ENCODE measurements around the gene PAQR5.
A peak's percentile ranks its signal among the peaks of the same experiment; 100 is the strongest.
"Not testable (repeated sequence)": the region's sequence is repeated elsewhere in the genome, so short reads cannot be mapped to it uniquely, and the experiment has no call there.

Gene PAQR5

DNA sequence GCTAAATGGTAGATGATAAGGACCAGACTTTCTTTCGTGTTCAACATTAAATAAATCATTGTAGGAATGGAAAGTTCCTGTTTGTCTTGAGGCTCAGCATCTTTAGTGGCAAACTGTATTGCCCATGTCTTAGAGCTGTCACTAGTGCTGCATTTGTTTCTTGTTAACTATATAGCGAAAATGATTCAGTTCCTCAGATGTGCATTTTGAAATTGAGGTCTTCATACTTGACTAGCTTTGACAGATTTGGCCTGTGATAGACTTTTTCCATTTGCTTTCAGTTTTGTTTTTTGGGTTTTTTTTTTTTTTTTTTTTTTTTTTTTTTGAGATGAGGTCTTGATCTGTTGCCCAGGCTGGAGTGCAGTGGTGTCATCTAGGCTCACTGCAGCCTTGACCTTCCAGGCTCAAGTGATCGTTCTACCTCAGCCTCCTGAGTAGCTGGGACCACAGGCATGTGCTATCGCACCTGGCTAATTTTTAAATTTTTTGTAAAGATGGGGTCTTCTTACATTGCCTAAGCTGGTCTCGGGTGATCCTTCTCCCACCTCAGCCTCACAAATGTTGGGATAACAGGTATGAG is 144.4 kb downstream of the PAQR5 start:
- in situ Hi-C loops (cut with MboI; ENCODE audit: low pct_unique_long_range_greater_than_20kb, low sequenced_read_pairs) = no loop called here
- no peak for DNase-seq

DNA sequence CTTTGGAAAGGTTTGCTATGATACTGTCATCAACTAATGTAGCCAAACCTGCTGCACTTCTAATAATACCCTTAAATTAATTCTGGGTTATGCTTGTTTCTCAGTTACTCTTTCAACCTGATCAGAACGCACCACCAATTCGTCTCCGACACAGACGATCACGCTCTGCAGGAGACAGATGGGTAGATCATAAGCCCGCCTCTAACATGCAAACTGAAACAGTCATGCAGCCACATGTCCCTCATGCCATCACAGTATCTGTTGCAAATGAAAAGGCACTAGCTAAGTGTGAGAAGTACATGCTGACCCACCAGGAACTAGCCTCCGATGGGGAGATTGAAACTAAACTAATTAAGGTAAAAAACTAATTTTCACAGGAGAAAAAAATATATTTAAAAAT is 146.0 kb downstream of the PAQR5 start:
- in situ Hi-C loops (cut with MboI; ENCODE audit: low pct_unique_long_range_greater_than_20kb, low sequenced_read_pairs) = no loop called here
- DNase-seq = no peak

DNA sequence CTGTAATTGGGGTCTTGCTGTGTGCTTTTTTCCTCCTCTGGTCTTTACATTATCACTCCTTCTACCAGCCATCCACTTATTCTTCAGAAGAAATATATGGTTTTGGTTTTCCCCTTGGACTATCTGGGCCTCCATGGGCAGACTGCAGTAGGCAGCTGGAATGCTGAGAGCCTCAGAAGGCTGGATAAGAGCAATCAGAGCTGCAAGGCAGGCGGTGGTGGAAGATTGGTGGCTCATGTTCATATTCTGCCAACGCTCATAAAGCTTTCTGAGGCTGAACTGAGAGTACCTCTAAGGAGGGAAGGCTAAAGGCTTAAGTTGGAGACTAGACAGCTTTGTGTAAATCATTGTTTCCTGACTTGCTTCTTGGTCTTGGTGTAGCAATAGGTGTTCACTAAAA is 148.2 kb downstream of the PAQR5 start:
- no peak for DNase-seq
- in situ Hi-C loops (cut with MboI; ENCODE audit: low pct_unique_long_range_greater_than_20kb, low sequenced_read_pairs) = no loop called here

DNA sequence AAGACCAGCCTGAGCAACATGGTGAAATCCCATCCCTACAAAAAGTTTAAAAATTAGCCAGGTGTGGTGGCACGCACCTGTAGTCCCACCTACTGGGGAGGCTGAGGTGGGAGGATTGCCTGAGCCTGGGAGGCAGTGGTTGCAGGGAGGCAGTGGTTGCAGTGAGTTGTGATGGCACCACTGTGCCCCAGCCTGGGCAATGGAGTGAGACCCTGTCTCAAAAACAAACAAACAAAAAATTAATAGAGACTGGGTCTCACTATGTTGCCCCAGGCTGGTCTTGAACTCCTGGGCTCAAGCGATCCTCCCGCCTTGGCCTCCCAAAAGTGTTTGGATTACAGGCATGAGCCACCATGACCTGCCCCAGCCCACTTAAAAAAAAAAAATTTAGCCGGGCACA is 151.5 kb downstream of the PAQR5 start:
- DNase-seq; in situ Hi-C loops (cut with MboI; ENCODE audit: low pct_unique_long_range_greater_than_20kb, low sequenced_read_pairs): not testable (repeated sequence)

DNA sequence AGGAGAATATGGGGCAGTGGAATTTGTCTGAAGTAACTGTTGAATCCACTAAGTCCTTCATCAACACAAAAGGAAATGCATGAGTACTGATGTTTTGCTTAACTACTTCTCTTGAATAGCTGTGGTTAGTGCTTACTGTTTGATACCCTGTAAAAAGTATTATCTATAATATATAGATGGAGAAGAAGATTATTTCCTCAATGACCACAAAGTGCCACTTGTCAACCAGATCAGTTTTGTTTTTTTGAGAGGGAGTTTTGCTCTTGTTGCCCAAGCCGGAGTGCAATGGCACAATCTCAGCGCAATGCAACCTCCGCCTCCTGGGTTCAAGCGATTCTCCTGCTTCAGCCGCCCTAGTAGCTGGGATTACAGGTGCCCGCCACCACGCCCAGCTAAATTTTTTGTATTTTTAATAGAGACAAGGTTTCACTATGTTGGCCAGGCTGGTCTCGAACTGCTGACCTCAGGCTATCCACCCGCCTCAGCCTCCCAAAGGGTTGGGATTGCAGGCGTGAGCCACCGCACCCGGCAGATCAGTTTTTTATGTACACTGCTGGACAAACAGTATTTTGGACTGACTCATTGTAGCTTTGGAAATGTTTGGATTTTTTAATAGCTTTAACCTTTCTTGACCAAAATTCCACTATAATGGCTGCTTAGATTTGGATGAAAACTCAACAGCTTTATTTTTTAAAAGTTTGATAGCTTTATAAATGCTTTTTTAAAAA is 152.4 kb downstream of the PAQR5 start:
- in situ Hi-C loops (cut with MboI; ENCODE audit: low pct_unique_long_range_greater_than_20kb, low sequenced_read_pairs) = no loop called here
- no peak for DNase-seq

DNA sequence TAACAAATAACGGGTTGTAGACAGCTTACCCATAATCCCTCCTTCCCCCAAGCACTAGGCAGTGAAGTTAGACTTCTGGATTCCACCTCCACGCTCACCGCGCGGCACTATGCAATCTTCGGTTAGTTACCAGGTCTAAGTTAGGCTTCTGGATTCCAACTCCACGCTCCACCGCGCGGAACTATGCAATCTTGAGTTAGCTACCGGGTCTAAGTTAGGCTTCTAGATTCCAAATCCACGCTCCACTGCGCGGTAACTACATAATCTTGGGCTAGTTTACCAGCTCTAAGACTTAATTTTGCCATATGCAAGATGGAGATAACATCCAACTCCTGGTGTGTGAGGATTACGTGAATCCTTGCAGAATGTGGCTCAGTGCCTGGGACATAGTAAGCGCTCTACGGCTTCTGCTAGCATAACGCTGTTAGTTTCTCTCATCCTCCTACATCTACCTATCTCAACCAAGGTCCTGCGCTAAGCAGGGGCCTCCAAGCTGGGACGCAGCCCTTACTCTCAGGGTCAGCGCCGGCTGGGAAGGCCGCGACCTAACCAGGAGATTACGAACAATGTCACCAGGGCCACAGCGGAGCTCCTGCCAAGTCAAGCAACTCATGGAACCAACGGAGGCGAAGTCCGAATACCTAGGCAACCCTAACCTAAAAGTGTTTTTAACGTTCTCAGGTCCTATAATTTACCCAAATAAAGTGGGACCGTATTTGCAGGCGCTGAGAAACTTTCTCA is 153.4 kb downstream of the PAQR5 start:
- in situ Hi-C loops (cut with MboI; ENCODE audit: low pct_unique_long_range_greater_than_20kb, low sequenced_read_pairs) = no loop called here
- no peak for DNase-seq

DNA sequence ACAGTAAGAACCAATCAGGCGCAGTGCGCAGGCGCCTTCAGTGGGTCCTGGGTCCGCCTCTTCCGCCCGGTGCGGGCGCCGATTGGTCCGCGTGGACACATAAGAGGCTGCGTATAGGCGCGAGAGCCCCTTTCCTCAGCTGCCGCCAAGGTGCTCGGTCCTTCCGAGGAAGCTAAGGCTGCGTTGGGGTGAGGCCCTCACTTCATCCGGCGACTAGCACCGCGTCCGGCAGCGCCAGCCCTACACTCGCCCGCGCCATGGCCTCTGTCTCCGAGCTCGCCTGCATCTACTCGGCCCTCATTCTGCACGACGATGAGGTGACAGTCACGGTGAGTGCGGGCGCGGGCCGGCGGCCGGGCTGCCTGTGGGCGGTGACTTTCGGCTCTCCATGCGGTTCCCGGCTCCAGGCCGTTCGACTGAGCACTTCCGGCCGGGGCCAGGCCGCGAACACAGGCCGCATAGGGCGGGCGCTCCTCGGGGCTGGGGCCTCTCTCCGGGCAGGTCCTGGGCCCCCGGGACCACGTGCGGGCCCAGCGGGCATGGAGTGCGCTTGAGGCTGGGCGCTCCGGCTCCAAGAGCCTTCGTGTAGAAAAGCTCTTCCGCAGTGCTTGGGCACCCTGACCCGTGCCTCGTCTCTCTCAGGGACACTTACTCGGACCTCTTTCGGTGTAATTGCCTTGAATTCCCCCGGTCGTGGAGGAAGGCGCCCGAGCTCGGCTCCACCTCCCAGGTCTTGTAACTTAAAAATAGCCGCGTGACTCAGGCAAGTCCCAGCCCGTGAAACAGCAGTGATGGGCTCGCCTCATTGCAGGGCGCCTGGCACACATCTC is 154.2 kb downstream of the PAQR5 start, which contains the start of gene RPLP1:
Gene RPLP1 (plus strand): TSS at position 127 of the 830 bp plus-strand sequence. CDS start 131 bp downstream, at position 258.
- DNase-seq = peak; percentile 99
- in situ Hi-C loops (cut with MboI; ENCODE audit: low pct_unique_long_range_greater_than_20kb, low sequenced_read_pairs) = no loop called here

DNA sequence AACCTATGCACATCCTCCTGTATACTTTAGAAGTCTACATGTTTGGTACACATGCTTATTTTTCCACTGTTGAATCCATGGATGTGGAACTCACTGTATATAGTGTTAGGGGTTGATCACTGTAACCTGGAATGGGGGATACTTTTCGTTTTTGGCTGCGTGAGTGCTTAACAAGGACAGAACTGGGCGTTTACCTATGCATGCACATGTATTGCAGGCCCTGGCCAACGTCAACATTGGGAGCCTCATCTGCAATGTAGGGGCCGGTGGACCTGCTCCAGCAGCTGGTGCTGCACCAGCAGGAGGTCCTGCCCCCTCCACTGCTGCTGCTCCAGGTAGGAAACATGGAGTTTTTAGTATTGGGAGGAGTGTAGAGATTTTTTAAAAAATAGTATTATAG is 156.2 kb downstream of the PAQR5 start:
- in situ Hi-C loops (cut with MboI; ENCODE audit: low pct_unique_long_range_greater_than_20kb, low sequenced_read_pairs) = no loop called here
- DNase-seq = no peak

DNA sequence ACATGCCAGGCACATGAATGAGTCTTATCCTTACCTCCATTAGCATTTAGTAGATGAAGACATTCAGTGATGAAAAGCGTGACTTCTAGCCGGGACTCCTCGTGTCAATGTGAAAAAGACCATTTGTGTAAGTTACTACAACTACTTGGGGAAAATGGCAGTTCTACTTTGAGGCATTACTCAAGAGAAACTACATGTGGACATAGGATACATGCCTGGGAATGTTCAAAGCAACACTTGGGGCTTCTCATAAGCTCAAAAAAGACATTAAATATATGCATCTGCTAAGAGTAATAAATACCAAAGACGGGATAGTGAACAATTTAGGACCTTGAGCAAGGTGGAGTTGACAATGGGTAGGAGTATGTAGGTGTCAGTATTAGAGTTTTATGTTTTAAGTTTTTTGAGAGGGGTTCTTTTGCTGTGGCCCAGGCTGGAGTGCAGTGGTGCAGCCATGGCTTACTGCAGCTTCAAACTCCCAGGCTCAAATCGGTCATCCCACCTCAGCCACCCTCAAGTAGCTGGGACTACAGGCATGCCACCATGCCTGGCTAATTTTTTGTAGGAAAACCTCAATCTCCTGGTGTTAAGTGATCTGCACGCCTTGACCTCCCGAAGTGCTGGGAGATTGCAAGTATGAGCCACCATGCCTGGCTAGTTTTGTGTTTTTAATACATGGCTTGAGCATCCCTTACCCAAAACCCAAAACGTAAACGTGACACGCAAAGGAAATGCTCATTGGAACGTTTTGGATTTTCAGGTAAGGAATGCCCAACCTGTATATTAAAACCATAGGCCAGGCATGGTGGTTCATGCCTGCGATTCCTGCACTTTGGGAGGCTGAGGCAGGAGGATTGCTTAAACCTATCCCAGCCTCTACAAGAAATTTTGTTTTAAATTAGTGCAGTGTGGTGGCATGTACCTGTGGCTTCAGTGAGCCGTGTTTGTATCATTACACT is 157.8 kb downstream of the PAQR5 start:
- no peak for DNase-seq
- in situ Hi-C loops (cut with MboI; ENCODE audit: low pct_unique_long_range_greater_than_20kb, low sequenced_read_pairs) = no loop called here
